ENCODE results near the gene HMGCS1.
"Not testable (repeated sequence)": the region's sequence is repeated elsewhere in the genome, so short reads cannot be mapped to it uniquely, and the experiment has no call there.

The HMGCS1 gene

GRCh38 chr5:43273552-43273951 is 39.7 kb downstream of the HMGCS1 start:
- no peak for DNase-seq (ENCODE audit: low read depth)

- DNase-seq (ENCODE audit: low read depth): no peak
These were observed 42.6 kb downstream of the HMGCS1 start for GRCh38 chr5:43270645-43271044.

GRCh38 chr5:43268188-43268820 is 44.9 kb downstream of the HMGCS1 start:
- DNase-seq (ENCODE audit: low read depth): no peak

- DNase-seq (ENCODE audit: low read depth): not testable (repeated sequence)
These were observed 50.9 kb downstream of the HMGCS1 start for GRCh38 chr5:43262269-43262668.

- DNase-seq (ENCODE audit: low read depth): no peak
These were observed 55.1 kb downstream of the HMGCS1 start for GRCh38 chr5:43258116-43258515.

GRCh38 chr5:43256261-43256966 is 56.8 kb downstream of the HMGCS1 start:
- DNase-seq (ENCODE audit: low read depth): no peak

GRCh38 chr5:43255704-43256103 is 57.5 kb downstream of the HMGCS1 start:
- no peak for DNase-seq (ENCODE audit: low read depth)

- DNase-seq (ENCODE audit: low read depth): no peak
These were observed 61.5 kb downstream of the HMGCS1 start for GRCh38 chr5:43251754-43252153.

GRCh38 chr5:43245724-43246385 is 67.4 kb downstream of the HMGCS1 start:
- no peak for DNase-seq (ENCODE audit: low read depth)

- no peak for DNase-seq (ENCODE audit: low read depth)
These were observed 68.2 kb downstream of the HMGCS1 start for GRCh38 chr5:43244823-43245565.

- no peak for DNase-seq (ENCODE audit: low read depth)
These were observed 69.9 kb downstream of the HMGCS1 start for GRCh38 chr5:43243270-43243669.

- no peak for DNase-seq (ENCODE audit: low read depth)
These were observed 71.0 kb downstream of the HMGCS1 start for GRCh38 chr5:43242196-43242595.

All from T follicular helper cell (primary cell).